ENCODE results near the gene BCO1. TPM values are rescaled to one million over a fixed set of nuclear protein-coding genes. Genes with fewer than 3 reads are reported as not detected.
A peak's percentile ranks its signal among the peaks of the same experiment; 100 is the strongest.

Gene BCO1
- total RNA-seq, 1 donor from 2014 or later = not detected

- H3K4me1 Mint-ChIP-seq (ENCODE audit: unreplicated experiment) = peaks cover 17% of the 10 kb centered on the region
Observed at GRCh38 chr16:81314603-81315270, 76.2 kb downstream of the BCO1 start, which contains the start of gene GAN. Gene GAN (plus strand): TSS chr16:81314962. CDS start chr16:81315114, 152 bp downstream.

GRCh38 chr16:81315271-81316175, 77.0 kb downstream of the BCO1 start:
- H3K9me3 Mint-ChIP-seq (ENCODE audit: unreplicated experiment) = no peaks in the 10 kb centered on the region
- peak overlapping the region; percentile 98 for H3K4me3 Mint-ChIP-seq (ENCODE audit: unreplicated experiment)
- H3K27me3 Mint-ChIP-seq (ENCODE audit: unreplicated experiment) = peaks cover 2% of the 10 kb centered on the region
- TF ChIP-seq CTCF (IDR thresholded peaks at IDR 0.05; ENCODE audit: unreplicated experiment) = no peak
- peaks cover 17% of the 10 kb centered on the region for H3K4me1 Mint-ChIP-seq (ENCODE audit: unreplicated experiment)
- H3K36me3 Mint-ChIP-seq (ENCODE audit: low read depth, unreplicated experiment) = no peaks in the 10 kb centered on the region
- peak; percentile 51 for DNase-seq (ENCODE audit: low spot score)
- no peak overlapping the region for H3K27ac Mint-ChIP-seq (ENCODE audit: unreplicated experiment)

More at GRCh38 chr16:81314603-81315270, 76.2 kb downstream of the BCO1 start, which contains the start of gene GAN:
- TF ChIP-seq CTCF (IDR thresholded peaks at IDR 0.05; ENCODE audit: unreplicated experiment) = no peak
- peak within 1 kb of the TSS; percentile 84 for H3K27ac Mint-ChIP-seq (ENCODE audit: unreplicated experiment)
- H3K9me3 Mint-ChIP-seq (ENCODE audit: unreplicated experiment) = no peaks in the 10 kb centered on the region
- DNase-seq (ENCODE audit: low spot score) = peak; percentile 91
- peaks cover 2% of the 10 kb centered on the region for H3K27me3 Mint-ChIP-seq (ENCODE audit: unreplicated experiment)
- no peaks in the 10 kb centered on the region for H3K36me3 Mint-ChIP-seq (ENCODE audit: low read depth, unreplicated experiment)
- H3K4me3 Mint-ChIP-seq (ENCODE audit: unreplicated experiment) = peak within 1 kb of the TSS; percentile 98

GRCh38 chr16:81316176-81316496, 77.6 kb downstream of the BCO1 start:
- peaks cover 2% of the 10 kb centered on the region for H3K27me3 Mint-ChIP-seq (ENCODE audit: unreplicated experiment)
- TF ChIP-seq CTCF (IDR thresholded peaks at IDR 0.05; ENCODE audit: unreplicated experiment) = no peak
- no peak overlapping the region for H3K27ac Mint-ChIP-seq (ENCODE audit: unreplicated experiment)

GRCh38 chr16:81318711-81319110, 80.2 kb downstream of the BCO1 start:
- Mint-ChIP-seq H3K4me3 (ENCODE audit: unreplicated experiment) (no peak overlapping the region), H3K27ac (ENCODE audit: unreplicated experiment) (no peak overlapping the region), H3K4me1 (ENCODE audit: unreplicated experiment) (peaks cover 11% of the 10 kb centered on the region), H3K9me3 (ENCODE audit: unreplicated experiment) (no peaks in the 10 kb centered on the region), H3K27me3 (ENCODE audit: unreplicated experiment) (peaks cover 2% of the 10 kb centered on the region), H3K36me3 (ENCODE audit: low read depth, unreplicated experiment) (no peaks in the 10 kb centered on the region)
- no peak for TF ChIP-seq CTCF (IDR thresholded peaks at IDR 0.05; ENCODE audit: unreplicated experiment)
- DNase-seq (ENCODE audit: low spot score) = no peak

More at GRCh38 chr16:81316176-81316496, 77.6 kb downstream of the BCO1 start:
- H3K36me3 Mint-ChIP-seq (ENCODE audit: low read depth, unreplicated experiment) = no peaks in the 10 kb centered on the region
- no peaks in the 10 kb centered on the region for H3K9me3 Mint-ChIP-seq (ENCODE audit: unreplicated experiment)
- H3K4me1 Mint-ChIP-seq (ENCODE audit: unreplicated experiment) = peaks cover 17% of the 10 kb centered on the region
- H3K4me3 Mint-ChIP-seq (ENCODE audit: unreplicated experiment) = peak overlapping the region; percentile 94
- DNase-seq (ENCODE audit: low spot score) = no peak

Data from endothelial cell (in vitro differentiated cells).